HepG2 (cell line): Measurements from ENCODE around the gene TRIM54. TPM values are rescaled to one million over a fixed set of nuclear protein-coding genes. Genes with fewer than 3 reads are reported as not detected.

ENCODE experiments used
- CHCHD3 ChIP-seq: sonication (generic); formaldehyde crosslinking; IDR thresholded peaks from 2 replicates; pipeline ENCODE4 v1.8.0; 2022; ENCODE audit warnings: mild to moderate bottlenecking, missing genetic modification reagents, moderate library complexity
- TMF1 ChIP-seq: sonication (generic); formaldehyde crosslinking; IDR thresholded peaks from 2 replicates; pipeline ENCODE4 v1.8.1; 2022; ENCODE audit warnings: low read depth, missing genetic modification reagents
- ZNF337 ChIP-seq: sonication (generic); formaldehyde crosslinking; IDR thresholded peaks from 2 replicates; pipeline ENCODE4 v1.5.1; 2020; ENCODE audit warnings: missing genetic modification reagents, low read depth, mild to moderate bottlenecking, borderline replicate concordance
- ZNF441 ChIP-seq: sonication (generic); formaldehyde crosslinking; IDR thresholded peaks from 2 replicates; pipeline ENCODE4 v1.7.0; 2021; ENCODE audit warnings: missing genetic modification reagents, borderline replicate concordance
- polyA plus RNA-seq, 8 experiments: library from polyadenylated mRNA; depleted of rRNA in 3 of 8; stranded (reverse) in 7 of 8; unstranded in 1 of 8; fragments of >200 nt; fragmentation: Illumina TruSeq in 4 of 8; extraction: Trizol in 4 of 8; gene quantifications; 2 replicates each; pipeline versions ENCODE4 v1.2.1 to v1.2.3, GENCODE V29; 2011 to 2016; ENCODE audit warnings: low read depth in 4 of 8, missing spikeins in 1 of 8, mixed read lengths in 1 of 8; ENCODE audit not compliant: insufficient read depth in 1 of 8
- total RNA-seq, 5 experiments: library from RNA; depleted of rRNA; stranded (reverse); fragments of >200 nt; fragmentation: Illumina TruSeq; extraction: Trizol; gene quantifications; 2 replicates each; pipeline ENCODE4 v1.2.3, GENCODE V29; 2016; ENCODE audit warnings: low read depth in 1 of 5
- TF ChIP-seq, protein P1 (sequence below): IDR thresholded peaks from 2 replicates; pipeline ENCODE4 v1.6.1; 2016; ENCODE audit warnings: low read depth, missing genetic modification reagents, missing compliant biosample characterization
- TF ChIP-seq, protein P2 (sequence below): sonication (generic); formaldehyde crosslinking; IDR thresholded peaks from 2 replicates; pipeline ENCODE4 v1.4.0; 2020; ENCODE audit warnings: mild to moderate bottlenecking, missing genetic modification reagents
- TF ChIP-seq, protein P3 (sequence below): sonication (generic); formaldehyde crosslinking; IDR thresholded peaks from 2 replicates; pipeline ENCODE4 v1.9.0; 2021; ENCODE audit warnings: mild to moderate bottlenecking, missing genetic modification reagents

TRIM54 gene
- total and polyA plus RNA-seq, 2 of the 13 experiments (the other 11 are each of a cell fraction or from before 2014, with no cell fraction given): 0.07 to 0.13 TPM

DNA sequence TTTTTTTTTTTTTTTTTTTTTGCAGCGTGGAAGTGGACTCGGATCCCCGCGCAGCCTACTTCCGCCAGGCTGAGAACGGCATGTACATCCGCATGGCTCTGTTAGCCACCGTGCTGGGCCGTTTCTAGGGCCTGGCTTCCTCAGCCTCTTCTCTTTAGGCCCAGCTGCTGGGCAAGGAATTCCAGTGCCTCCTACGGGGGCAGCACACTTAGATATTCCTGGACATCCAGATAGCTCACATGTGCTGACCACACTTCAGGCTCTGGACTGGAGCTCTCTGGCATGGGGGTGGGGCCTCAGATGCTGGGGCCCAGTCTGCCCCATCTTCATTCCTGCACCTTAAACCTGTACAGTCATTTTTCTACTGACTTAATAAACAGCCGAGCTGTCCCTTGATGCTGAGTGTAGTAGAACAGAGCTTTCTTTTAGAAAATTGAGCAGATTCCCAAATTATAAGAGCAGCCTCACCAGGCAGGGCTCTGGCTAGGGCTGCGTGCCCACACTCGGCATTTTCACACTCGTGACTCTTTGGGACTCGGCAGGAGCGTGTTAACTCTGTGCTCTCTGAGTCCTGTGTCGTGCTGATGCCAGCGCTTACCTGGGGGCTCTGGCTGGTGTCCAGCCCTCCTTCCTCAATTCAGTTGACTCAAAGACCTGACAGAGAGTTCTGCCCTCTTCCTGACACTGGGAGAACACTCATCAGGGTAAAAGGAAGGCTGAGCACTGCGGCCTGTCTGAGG lies 38.7 kb upstream of the TRIM54 start (continued):
- TF ChIP-seq, protein P1, sequence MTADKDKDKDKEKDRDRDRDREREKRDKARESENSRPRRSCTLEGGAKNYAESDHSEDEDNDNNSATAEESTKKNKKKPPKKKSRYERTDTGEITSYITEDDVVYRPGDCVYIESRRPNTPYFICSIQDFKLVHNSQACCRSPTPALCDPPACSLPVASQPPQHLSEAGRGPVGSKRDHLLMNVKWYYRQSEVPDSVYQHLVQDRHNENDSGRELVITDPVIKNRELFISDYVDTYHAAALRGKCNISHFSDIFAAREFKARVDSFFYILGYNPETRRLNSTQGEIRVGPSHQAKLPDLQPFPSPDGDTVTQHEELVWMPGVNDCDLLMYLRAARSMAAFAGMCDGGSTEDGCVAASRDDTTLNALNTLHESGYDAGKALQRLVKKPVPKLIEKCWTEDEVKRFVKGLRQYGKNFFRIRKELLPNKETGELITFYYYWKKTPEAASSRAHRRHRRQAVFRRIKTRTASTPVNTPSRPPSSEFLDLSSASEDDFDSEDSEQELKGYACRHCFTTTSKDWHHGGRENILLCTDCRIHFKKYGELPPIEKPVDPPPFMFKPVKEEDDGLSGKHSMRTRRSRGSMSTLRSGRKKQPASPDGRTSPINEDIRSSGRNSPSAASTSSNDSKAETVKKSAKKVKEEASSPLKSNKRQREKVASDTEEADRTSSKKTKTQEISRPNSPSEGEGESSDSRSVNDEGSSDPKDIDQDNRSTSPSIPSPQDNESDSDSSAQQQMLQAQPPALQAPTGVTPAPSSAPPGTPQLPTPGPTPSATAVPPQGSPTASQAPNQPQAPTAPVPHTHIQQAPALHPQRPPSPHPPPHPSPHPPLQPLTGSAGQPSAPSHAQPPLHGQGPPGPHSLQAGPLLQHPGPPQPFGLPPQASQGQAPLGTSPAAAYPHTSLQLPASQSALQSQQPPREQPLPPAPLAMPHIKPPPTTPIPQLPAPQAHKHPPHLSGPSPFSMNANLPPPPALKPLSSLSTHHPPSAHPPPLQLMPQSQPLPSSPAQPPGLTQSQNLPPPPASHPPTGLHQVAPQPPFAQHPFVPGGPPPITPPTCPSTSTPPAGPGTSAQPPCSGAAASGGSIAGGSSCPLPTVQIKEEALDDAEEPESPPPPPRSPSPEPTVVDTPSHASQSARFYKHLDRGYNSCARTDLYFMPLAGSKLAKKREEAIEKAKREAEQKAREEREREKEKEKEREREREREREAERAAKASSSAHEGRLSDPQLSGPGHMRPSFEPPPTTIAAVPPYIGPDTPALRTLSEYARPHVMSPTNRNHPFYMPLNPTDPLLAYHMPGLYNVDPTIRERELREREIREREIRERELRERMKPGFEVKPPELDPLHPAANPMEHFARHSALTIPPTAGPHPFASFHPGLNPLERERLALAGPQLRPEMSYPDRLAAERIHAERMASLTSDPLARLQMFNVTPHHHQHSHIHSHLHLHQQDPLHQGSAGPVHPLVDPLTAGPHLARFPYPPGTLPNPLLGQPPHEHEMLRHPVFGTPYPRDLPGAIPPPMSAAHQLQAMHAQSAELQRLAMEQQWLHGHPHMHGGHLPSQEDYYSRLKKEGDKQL (CRISPR knock-in tag): no peak
- TF ChIP-seq, protein P2, sequence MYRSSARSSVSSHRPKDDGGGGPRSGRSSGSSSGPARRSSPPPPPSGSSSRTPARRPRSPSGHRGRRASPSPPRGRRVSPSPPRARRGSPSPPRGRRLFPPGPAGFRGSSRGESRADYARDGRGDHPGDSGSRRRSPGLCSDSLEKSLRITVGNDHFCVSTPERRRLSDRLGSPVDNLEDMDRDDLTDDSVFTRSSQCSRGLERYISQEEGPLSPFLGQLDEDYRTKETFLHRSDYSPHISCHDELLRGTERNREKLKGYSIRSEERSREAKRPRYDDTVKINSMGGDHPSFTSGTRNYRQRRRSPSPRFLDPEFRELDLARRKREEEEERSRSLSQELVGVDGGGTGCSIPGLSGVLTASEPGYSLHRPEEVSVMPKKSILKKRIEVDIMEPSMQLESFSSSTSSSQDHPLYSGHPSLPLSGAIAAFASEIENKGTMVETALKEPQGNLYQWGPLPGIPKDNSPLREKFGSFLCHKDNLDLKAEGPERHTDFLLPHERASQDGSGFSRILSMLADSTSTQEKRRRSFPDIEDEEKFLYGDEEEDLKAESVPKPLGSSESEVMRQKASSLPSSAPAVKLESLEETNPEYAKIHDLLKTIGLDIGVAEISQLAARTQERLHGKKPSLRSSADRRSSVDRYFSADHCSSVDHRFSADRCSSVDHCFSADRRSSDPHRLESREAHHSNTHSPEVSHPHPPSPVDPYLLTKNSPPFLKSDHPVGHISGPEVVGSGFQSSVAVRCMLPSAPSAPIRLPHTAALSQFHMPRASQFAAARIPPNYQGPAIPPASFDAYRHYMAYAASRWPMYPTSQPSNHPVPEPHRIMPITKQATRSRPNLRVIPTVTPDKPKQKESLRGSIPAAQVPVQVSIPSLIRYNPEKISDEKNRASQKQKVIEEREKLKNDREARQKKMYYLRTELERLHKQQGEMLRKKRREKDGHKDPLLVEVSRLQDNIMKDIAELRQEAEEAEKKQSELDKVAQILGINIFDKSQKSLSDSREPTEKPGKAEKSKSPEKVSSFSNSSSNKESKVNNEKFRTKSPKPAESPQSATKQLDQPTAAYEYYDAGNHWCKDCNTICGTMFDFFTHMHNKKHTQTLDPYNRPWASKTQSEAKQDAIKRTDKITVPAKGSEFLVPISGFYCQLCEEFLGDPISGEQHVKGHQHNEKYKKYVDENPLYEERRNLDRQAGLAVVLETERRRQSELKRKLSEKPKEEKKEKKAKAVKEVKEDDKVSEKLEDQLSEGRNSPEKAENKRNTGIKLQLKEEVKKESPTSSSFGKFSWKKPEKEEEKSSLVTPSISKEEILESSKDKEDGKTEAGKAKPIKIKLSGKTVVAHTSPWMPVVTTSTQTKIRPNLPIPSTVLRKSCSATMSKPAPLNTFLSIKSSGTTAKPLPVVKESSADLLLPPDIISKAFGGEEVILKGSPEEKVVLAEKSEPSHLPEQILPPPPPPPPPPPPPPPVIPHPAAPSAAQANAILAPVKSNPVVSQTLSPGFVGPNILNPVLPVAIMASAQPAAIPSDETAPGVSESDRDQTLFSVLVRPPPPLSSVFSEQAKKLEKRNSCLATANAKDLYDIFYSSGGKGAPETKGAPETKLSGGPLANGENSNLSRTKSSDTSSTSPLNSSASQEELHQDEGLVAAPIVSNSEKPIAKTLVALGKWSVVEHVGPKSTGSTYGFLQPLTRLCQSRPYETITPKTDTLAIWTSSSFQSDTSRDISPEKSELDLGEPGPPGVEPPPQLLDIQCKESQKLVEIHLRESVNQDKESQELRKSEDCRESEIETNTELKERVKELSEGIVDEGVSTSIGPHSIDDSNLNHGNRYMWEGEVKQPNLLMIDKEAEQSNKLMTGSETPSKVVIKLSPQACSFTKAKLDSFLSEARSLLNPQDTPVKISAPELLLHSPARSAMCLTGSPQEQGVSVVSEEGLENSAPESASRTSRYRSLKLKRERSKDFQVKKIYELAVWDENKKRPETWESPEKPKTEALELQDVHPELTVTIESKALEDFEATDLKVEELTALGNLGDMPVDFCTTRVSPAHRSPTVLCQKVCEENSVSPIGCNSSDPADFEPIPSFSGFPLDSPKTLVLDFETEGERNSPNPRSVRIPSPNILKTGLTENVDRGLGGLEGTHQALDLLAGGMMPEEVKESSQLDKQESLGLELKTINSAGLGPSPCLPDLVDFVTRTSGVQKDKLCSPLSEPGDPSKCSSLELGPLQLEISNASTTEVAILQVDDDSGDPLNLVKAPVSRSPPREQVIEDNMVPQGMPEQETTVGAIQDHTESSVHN (CRISPR knock-in tag): no peak
- TF ChIP-seq TMF1 (CRISPR knock-in tag): no peak
- TF ChIP-seq ZNF337 (CRISPR knock-in tag): no peak
- TF ChIP-seq, protein P3, sequence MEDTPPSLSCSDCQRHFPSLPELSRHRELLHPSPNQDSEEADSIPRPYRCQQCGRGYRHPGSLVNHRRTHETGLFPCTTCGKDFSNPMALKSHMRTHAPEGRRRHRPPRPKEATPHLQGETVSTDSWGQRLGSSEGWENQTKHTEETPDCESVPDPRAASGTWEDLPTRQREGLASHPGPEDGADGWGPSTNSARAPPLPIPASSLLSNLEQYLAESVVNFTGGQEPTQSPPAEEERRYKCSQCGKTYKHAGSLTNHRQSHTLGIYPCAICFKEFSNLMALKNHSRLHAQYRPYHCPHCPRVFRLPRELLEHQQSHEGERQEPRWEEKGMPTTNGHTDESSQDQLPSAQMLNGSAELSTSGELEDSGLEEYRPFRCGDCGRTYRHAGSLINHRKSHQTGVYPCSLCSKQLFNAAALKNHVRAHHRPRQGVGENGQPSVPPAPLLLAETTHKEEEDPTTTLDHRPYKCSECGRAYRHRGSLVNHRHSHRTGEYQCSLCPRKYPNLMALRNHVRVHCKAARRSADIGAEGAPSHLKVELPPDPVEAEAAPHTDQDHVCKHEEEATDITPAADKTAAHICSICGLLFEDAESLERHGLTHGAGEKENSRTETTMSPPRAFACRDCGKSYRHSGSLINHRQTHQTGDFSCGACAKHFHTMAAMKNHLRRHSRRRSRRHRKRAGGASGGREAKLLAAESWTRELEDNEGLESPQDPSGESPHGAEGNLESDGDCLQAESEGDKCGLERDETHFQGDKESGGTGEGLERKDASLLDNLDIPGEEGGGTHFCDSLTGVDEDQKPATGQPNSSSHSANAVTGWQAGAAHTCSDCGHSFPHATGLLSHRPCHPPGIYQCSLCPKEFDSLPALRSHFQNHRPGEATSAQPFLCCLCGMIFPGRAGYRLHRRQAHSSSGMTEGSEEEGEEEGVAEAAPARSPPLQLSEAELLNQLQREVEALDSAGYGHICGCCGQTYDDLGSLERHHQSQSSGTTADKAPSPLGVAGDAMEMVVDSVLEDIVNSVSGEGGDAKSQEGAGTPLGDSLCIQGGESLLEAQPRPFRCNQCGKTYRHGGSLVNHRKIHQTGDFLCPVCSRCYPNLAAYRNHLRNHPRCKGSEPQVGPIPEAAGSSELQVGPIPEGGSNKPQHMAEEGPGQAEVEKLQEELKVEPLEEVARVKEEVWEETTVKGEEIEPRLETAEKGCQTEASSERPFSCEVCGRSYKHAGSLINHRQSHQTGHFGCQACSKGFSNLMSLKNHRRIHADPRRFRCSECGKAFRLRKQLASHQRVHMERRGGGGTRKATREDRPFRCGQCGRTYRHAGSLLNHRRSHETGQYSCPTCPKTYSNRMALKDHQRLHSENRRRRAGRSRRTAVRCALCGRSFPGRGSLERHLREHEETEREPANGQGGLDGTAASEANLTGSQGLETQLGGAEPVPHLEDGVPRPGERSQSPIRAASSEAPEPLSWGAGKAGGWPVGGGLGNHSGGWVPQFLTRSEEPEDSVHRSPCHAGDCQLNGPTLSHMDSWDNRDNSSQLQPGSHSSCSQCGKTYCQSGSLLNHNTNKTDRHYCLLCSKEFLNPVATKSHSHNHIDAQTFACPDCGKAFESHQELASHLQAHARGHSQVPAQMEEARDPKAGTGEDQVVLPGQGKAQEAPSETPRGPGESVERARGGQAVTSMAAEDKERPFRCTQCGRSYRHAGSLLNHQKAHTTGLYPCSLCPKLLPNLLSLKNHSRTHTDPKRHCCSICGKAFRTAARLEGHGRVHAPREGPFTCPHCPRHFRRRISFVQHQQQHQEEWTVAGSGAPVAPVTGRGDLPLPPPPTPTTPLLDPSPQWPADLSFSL (CRISPR knock-in tag): no peak
- TF ChIP-seq CHCHD3 (CRISPR knock-in tag): no peak
- no peak for TF ChIP-seq ZNF441 (CRISPR knock-in tag)
